Thymus (tissue), 11 donors: Measurements from ENCODE around the gene FREM2. TPM values are rescaled to one million over a fixed set of nuclear protein-coding genes. Genes with fewer than 3 reads are reported as not detected.

Source experiments
- DNase-seq, 9 donors: peaks; one replicate each; pipeline ENCODE4 v3.0.0-alpha.2; 2013; ENCODE audit warnings: low spot score in 9 of 9, low read depth in 6 of 9, missing footprints in 1 of 9
- H3K27ac ChIP-seq, 2 donors: one replicate each; pipeline ENCODE4 v1.5.1; 2013; ENCODE audit warnings: control low read depth in 1 of 2, low read depth in 1 of 2, low read length in 1 of 2, mild to moderate bottlenecking in 1 of 2, moderate library complexity in 1 of 2
- H3K27me3 ChIP-seq, 2 donors: one replicate each; pipeline ENCODE4 v1.5.1; 2013; ENCODE audit warnings: low read length in 1 of 2; ENCODE audit not compliant: control insufficient read depth in 2 of 2, insufficient read depth in 1 of 2
- H3K36me3 ChIP-seq, 2 donors: one replicate each; pipeline ENCODE4 v1.5.1; 2013; ENCODE audit warnings: low read length in 1 of 2, mild to moderate bottlenecking in 1 of 2, moderate library complexity in 1 of 2; ENCODE audit not compliant: control insufficient read depth in 2 of 2, insufficient read depth in 2 of 2
- H3K4me1 ChIP-seq, 2 donors: one replicate each; pipeline ENCODE4 v1.5.1; 2013; ENCODE audit warnings: low read length in 2 of 2; ENCODE audit not compliant: control insufficient read depth in 2 of 2, insufficient read depth in 2 of 2
- H3K4me3 ChIP-seq, 2 donors: one replicate each; pipeline ENCODE4 v1.5.1; 2013; ENCODE audit warnings: low read length in 2 of 2, control low read depth in 1 of 2, mild to moderate bottlenecking in 1 of 2
- H3K9me3 ChIP-seq, 2 donors: one replicate each; pipeline ENCODE4 v1.5.1; 2013; ENCODE audit warnings: low read length in 1 of 2, mild to moderate bottlenecking in 1 of 2; ENCODE audit not compliant: control insufficient read depth in 2 of 2, insufficient read depth in 1 of 2
- WGBS: extraction: QIAGEN DNeasy Blood & Tissue Kit; methylation state at CpG from one replicate; pipeline ENCODE4 v1.1.7; 2013; 5-methylcytosine and 5-hydroxymethylcytosine counted together
- polyA plus RNA-seq: library from polyadenylated mRNA; stranded (reverse); fragments of 200-250 nt; gene quantifications from one replicate; pipeline ENCODE4 v1.2.3, GENCODE V29; 2013
- total RNA-seq: library from RNA; stranded (reverse); fragments of 120-200 nt; gene quantifications from one replicate; pipeline ENCODE4 v1.2.4, GENCODE V29; 2013
- donor health status: healthy.

Gene FREM2
- total and polyA plus RNA-seq, 2 donors: 0.16 to 1.9 TPM

GRCh38 chr13:38796890-38797289, 110.0 kb downstream of the FREM2 start:
- no peak overlapping the region for H3K27ac ChIP-seq
- 98% methylated on average over 1 of the region's 1 CpG for WGBS

DNA sequence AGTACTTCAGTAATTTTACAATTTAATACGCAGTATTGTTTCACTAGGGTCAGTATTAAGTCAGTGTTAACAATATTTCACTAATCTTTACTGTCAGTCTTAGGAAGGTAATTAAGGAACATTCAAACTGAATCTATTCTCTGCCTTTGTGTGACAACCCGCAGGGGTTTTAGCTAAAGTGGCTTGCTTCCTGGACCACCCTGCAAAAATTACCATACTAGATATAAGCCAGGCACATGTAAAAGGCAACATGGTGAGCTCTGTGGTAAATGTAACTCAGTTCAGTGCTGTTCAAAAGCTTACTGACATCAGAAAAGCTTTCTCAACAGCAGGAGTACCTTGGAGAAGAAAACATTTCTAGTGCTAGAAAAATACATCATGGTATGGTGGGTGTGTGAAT, 116.7 kb downstream of the FREM2 start:
- H3K36me3 ChIP-seq: no peaks in the 10 kb centered on the region
- H3K27ac ChIP-seq: no peak overlapping the region
- 86% methylated on average over 2 of the region's 2 CpGs for WGBS
- DNase-seq: no peak
- H3K9me3 ChIP-seq: peaks cover 2 to 7% of the 10 kb centered on the region in 2 donors
- H3K4me3 ChIP-seq: no peak overlapping the region
- H3K4me1 ChIP-seq: no peaks in the 10 kb centered on the region
- H3K27me3 ChIP-seq: no peaks in the 10 kb centered on the region

More at GRCh38 chr13:38796890-38797289, 110.0 kb downstream of the FREM2 start:
- no peak for DNase-seq
- Histone ChIP-seq H3K36me3 (no peaks in the 10 kb centered on the region), H3K9me3 (peaks cover 0 to 4% of the 10 kb centered on the region in 2 donors), H3K27me3 (no peaks in the 10 kb centered on the region), H3K4me3 (no peak overlapping the region), H3K4me1 (no peaks in the 10 kb centered on the region)

DNA sequence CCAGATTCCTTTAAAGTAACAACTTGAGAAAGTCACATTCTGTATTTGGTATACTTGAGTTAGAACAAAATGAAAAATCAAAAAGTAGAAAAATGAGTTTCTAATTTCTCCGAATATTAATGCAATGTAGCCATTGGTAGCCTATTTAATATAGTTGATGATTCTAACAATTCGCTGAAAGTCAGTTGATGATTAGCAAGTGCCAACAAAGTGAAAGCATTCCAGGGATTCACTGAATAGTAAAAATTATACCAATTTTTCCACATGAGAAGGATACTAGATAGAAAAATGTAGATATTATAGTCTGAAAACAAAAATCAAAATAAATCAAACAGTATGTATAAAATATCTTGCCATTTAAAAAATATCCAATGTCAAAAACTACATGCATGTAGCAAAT, 117.2 kb downstream of the FREM2 start:
- WGBS: 96% methylated on average over 2 of the region's 2 CpGs
- DNase-seq: no peak
- no peaks in the 10 kb centered on the region for H3K4me1 ChIP-seq
- peaks cover 2 to 7% of the 10 kb centered on the region in 2 donors for H3K9me3 ChIP-seq
- H3K4me3 ChIP-seq: no peak overlapping the region
- H3K27me3 ChIP-seq: no peaks in the 10 kb centered on the region
- no peak overlapping the region for H3K27ac ChIP-seq
- H3K36me3 ChIP-seq: no peaks in the 10 kb centered on the region

DNA sequence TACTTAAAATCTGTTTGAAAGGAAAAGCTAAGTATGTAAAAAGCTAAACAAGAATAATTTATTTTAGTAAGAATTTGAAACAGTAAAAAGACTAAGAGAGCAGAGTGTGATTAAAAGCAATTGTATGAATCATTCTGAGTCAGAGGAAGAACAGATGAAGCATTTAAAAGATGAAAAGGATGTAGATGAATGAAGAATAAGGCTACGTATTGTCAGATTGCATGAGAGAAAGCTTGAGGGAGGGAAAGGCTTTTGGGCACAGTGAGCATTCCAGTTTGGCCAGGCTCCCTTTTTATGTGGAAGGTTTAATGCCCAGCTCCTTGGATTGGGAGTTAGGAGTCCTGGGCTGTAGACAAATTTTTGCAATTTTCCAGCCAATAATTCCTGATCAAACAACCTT, 117.7 kb downstream of the FREM2 start:
- no peaks in the 10 kb centered on the region for H3K36me3 ChIP-seq
- H3K9me3 ChIP-seq: peaks cover 2 to 7% of the 10 kb centered on the region in 2 donors
- H3K4me3 ChIP-seq: no peak overlapping the region
- no peaks in the 10 kb centered on the region for H3K4me1 ChIP-seq
- H3K27me3 ChIP-seq: no peaks in the 10 kb centered on the region
- H3K27ac ChIP-seq: no peak overlapping the region
- no peak for DNase-seq
- WGBS: 92% methylated on average over 1 of the region's 1 CpG

GRCh38 chr13:38814331-38814730, 127.5 kb downstream of the FREM2 start:
- H3K4me3 ChIP-seq: no peak overlapping the region
- peak in 4 of 9 donors; percentile 1 to 23 (median 5) for DNase-seq
- H3K9me3 ChIP-seq: peaks cover 0 to 4% of the 10 kb centered on the region in 2 donors
- no peaks in the 10 kb centered on the region for H3K4me1 ChIP-seq
- whole genome bisulfite sequencing: 38% methylated on average over 1 of the region's 1 CpG
- H3K36me3 ChIP-seq: no peaks in the 10 kb centered on the region
- no peaks in the 10 kb centered on the region for H3K27me3 ChIP-seq
- no peak overlapping the region for H3K27ac ChIP-seq

DNA sequence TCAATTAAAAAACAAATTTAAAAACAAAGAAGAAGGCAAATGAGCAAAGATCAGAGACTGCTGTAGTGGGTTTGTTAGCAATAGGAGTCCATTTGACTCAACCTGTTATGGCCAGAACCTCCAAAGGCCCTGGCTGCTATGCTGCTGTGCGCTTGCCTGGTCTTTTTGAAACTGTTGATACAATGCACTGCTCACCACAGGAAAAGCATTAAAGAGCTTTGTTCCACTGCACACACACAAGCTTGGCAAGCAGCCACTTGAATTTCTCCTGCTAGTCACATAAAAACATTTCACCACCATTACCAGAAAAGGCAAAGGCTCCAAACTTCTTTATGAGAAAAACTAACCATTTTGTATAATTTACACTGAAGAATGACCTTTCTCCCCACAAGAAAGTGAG, 132.2 kb downstream of the FREM2 start:
- no peak for DNase-seq
- Histone ChIP-seq H3K27me3 (no peaks in the 10 kb centered on the region), H3K4me3 (no peak overlapping the region), H3K9me3 (peaks cover 0 to 4% of the 10 kb centered on the region in 2 donors), H3K4me1 (no peaks in the 10 kb centered on the region), H3K27ac (no peak overlapping the region), H3K36me3 (no peaks in the 10 kb centered on the region)
- WGBS: 49% methylated on average over 1 of the region's 1 CpG

- Histone ChIP-seq H3K36me3 (no peaks in the 10 kb centered on the region), H3K27me3 (no peaks in the 10 kb centered on the region), H3K4me1 (no peaks in the 10 kb centered on the region), H3K4me3 (no peak overlapping the region), H3K27ac (no peak overlapping the region), H3K9me3 (peaks cover 0 to under 1% of the 10 kb centered on the region in 2 donors)
- no peak for DNase-seq
- WGBS: 96% methylated on average over 2 of the region's 2 CpGs
Observed at GRCh38 chr13:38819596-38819995, 132.7 kb downstream of the FREM2 start.

DNA sequence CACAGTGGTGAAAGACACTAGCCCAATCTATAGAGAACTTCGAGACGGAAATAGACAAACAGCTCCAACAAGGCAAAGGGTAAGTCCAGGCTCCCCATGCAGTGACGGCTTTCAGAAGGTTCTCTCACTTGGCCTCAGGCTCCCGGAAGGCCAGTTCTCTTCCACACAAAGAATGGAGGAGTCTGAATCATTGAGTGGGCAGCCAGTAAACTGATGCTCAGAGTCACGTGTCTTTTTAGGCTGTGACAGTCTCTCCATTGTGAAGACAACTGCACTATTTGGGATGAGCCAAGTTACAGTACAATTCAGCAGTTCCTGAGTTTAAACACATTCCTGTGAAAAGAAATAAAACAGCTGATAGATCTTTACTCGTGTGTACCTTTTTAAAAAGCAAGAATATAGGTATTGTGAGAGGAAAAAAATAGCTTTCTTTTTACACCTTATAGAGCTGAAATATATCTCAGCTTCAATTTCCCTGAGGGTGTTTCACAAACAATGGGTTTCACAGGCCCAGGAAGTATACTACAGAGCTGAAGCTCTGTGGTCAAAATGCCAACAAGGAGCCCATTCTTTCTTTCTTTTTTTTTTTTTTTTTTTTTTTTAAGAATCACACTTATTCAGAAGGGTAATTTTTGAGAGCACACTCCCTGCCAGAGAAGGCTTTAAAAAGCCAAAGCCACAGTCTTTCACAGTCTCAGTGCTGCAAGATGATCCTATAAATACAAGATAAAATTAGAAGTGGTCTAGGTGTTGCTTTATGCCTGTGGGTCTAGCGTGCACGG, 135.1 kb downstream of the FREM2 start:
- no peak for DNase-seq
- H3K27ac ChIP-seq: no peak overlapping the region
- WGBS: 92% methylated on average over 8 of the region's 8 CpGs
- H3K4me3 ChIP-seq: no peak overlapping the region
- H3K36me3 ChIP-seq: no peaks in the 10 kb centered on the region
- H3K4me1 ChIP-seq: no peaks in the 10 kb centered on the region
- no peaks in the 10 kb centered on the region for H3K9me3 ChIP-seq
- H3K27me3 ChIP-seq: no peaks in the 10 kb centered on the region

DNA sequence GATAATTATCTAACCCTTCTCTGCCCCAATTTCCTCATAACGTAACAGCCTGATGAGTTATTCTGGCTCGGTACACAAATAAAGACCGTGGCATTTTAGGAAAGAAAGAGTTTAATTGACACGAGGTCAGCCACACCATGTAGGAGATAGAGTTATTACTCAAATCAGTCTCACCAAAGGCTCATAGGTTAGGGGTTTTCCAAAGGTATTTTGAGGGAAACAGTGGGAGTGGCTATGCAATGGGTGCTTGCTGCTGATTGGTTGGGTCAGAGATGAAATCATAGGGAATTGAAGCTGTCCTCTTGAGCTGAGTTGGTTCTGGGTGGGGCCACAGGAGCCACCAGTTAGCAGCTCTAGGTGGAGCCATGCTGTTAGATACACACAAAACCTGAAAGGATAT, 137.5 kb downstream of the FREM2 start:
- no peak for DNase-seq
- 93% methylated on average over 4 of the region's 4 CpGs for WGBS
- Histone ChIP-seq H3K27me3 (no peaks in the 10 kb centered on the region), H3K4me1 (no peaks in the 10 kb centered on the region), H3K27ac (no peak overlapping the region), H3K9me3 (no peaks in the 10 kb centered on the region), H3K4me3 (no peak overlapping the region), H3K36me3 (no peaks in the 10 kb centered on the region)
